Natural killer cell treated with Interleukin-12 subunit alpha and Interleukin-12 subunit beta and Interleukin-15 and Interleukin-18, amount 100 ng/mL, for 72 hours (primary cell): Measurements from ENCODE around the gene FKRP. TPM values are rescaled to one million over a fixed set of nuclear protein-coding genes. Genes with fewer than 3 reads are reported as not detected.
A peak's percentile ranks its signal among the peaks of the same experiment; 100 is the strongest.

Source experiments
- ATAC-seq, 2 donors: fragments of 150-1000 bp; cut with Tn5 transposase in 1 of 2; sonication (Bioruptor Pico), chemical (Tn5 transposase) in 1 of 2; 2 replicates each; pipeline ENCODE4 v1.10.0; 2021
- DNase-seq: peaks from one replicate; pipeline ENCODE4 v3.0.0; 2022; ENCODE audit warnings: low spot score
- H3K27ac Mint-ChIP-seq, 2 donors: 1 replicate in 1 of 2; 2 replicates in 1 of 2; pipeline ENCODE4 v1.8.0; 2022; ENCODE audit warnings: mixed read lengths in 2 of 2, mild to moderate bottlenecking in 1 of 2, moderate library complexity in 1 of 2
- H3K27me3 Mint-ChIP-seq, 2 donors: 1 replicate in 1 of 2; 2 replicates in 1 of 2; pipeline ENCODE4 v1.8.0; 2022; ENCODE audit warnings: mixed read lengths in 2 of 2
- H3K36me3 Mint-ChIP-seq: one replicate; pipeline ENCODE4 v1.8.0; 2022; ENCODE audit warnings: mixed read lengths
- H3K4me1 Mint-ChIP-seq, 2 donors: 1 replicate in 1 of 2; 2 replicates in 1 of 2; pipeline ENCODE4 v1.8.0; 2022; ENCODE audit warnings: low read depth in 2 of 2, mixed read lengths in 2 of 2, mild to moderate bottlenecking in 1 of 2
- H3K4me3 Mint-ChIP-seq: one replicate; pipeline ENCODE4 v1.8.0; 2022; ENCODE audit warnings: mixed read lengths
- H3K9me3 Mint-ChIP-seq: 2 replicates; pipeline ENCODE4 v1.8.0; 2022; ENCODE audit warnings: mixed read lengths
- total RNA-seq, 2 donors: library from RNA; stranded (reverse); gene quantifications; one replicate each; pipeline ENCODE4 v1.2.3, GENCODE V29; 2022

FKRP gene
- total RNA-seq, 2 donors from 2014 or later: 16.4 to 25.4 TPM

GRCh38 chr19:46785054-46785979 lies 39.5 kb downstream of the FKRP start:
- Mint-ChIP-seq H3K9me3 (no peaks in the 10 kb centered on the region), H3K36me3 (peaks cover 24% of the 10 kb centered on the region), H3K4me1 (peaks cover 46 to 56% of the 10 kb centered on the region in 2 donors), H3K27ac (peak overlapping the region; percentile 99), H3K4me3 (peak overlapping the region; percentile 98), H3K27me3 (no peaks in the 10 kb centered on the region)
- DNase-seq (no peak), ATAC-seq (no peak)

GRCh38 chr19:46785980-46786235 lies 40.1 kb downstream of the FKRP start:
- peak overlapping the region; percentile 99 for H3K27ac Mint-ChIP-seq
- H3K27me3 Mint-ChIP-seq: no peaks in the 10 kb centered on the region
- H3K4me1 Mint-ChIP-seq: peaks cover 46 to 56% of the 10 kb centered on the region in 2 donors
- no peak for DNase-seq
- H3K4me3 Mint-ChIP-seq: peak overlapping the region; percentile 98
- H3K9me3 Mint-ChIP-seq: no peaks in the 10 kb centered on the region
- peaks cover 24% of the 10 kb centered on the region for H3K36me3 Mint-ChIP-seq
- ATAC-seq: no peak

GRCh38 chr19:46786236-46787039 lies 40.6 kb downstream of the FKRP start:
- H3K27me3 Mint-ChIP-seq: no peaks in the 10 kb centered on the region
- no peaks in the 10 kb centered on the region for H3K9me3 Mint-ChIP-seq
- H3K4me3 Mint-ChIP-seq: peak overlapping the region; percentile 98
- peaks cover 22% of the 10 kb centered on the region for H3K36me3 Mint-ChIP-seq
- peaks cover 46 to 55% of the 10 kb centered on the region in 2 donors for H3K4me1 Mint-ChIP-seq
- peak overlapping the region; percentile 99 for H3K27ac Mint-ChIP-seq
- DNase-seq (peak; percentile 92), ATAC-seq (peak; percentile 78)

- ATAC-seq (no peak), DNase-seq (no peak)
- H3K9me3 Mint-ChIP-seq: no peaks in the 10 kb centered on the region
- peak overlapping the region; percentile 99 for H3K27ac Mint-ChIP-seq
- peaks cover 18% of the 10 kb centered on the region for H3K36me3 Mint-ChIP-seq
- H3K27me3 Mint-ChIP-seq: no peaks in the 10 kb centered on the region
- peak overlapping the region; percentile 98 for H3K4me3 Mint-ChIP-seq
- peaks cover 46 to 55% of the 10 kb centered on the region in 2 donors for H3K4me1 Mint-ChIP-seq
These were observed 41.1 kb downstream of the FKRP start for GRCh38 chr19:46787040-46787330.

- ATAC-seq (no peak), DNase-seq (peak; percentile 67)
- Mint-ChIP-seq H3K4me3 (peak overlapping the region; percentile 98), H3K4me1 (peaks cover 44 to 50% of the 10 kb centered on the region in 2 donors), H3K27ac (peak overlapping the region; percentile 99), H3K9me3 (no peaks in the 10 kb centered on the region), H3K27me3 (no peaks in the 10 kb centered on the region), H3K36me3 (peaks cover 18% of the 10 kb centered on the region)
These were observed 41.7 kb downstream of the FKRP start for GRCh38 chr19:46787331-46788261.

- Mint-ChIP-seq H3K27me3 (no peaks in the 10 kb centered on the region), H3K4me1 (peaks cover 39 to 44% of the 10 kb centered on the region in 2 donors), H3K4me3 (peak within 1 kb of the TSS; percentile 98), H3K9me3 (no peaks in the 10 kb centered on the region), H3K36me3 (peaks cover 18% of the 10 kb centered on the region), H3K27ac (peak within 1 kb of the TSS; percentile 99)
- ATAC-seq (peak; percentile 89 to 93), DNase-seq (peak; percentile 99)
These were observed 42.6 kb downstream of the FKRP start, which contains the start of gene SLC1A5 for GRCh38 chr19:46788262-46788967. Gene SLC1A5 (minus strand): TSS chr19:46788594. CDS start chr19:46787965, 629 bp downstream.

- no peak for DNase-seq
- ATAC-seq: no peak
- peaks cover 34 to 38% of the 10 kb centered on the region in 2 donors for H3K4me1 Mint-ChIP-seq
- H3K4me3 Mint-ChIP-seq: peak overlapping the region; percentile 98
- peak overlapping the region; percentile 99 for H3K27ac Mint-ChIP-seq
- H3K36me3 Mint-ChIP-seq: peaks cover 16% of the 10 kb centered on the region
- H3K9me3 Mint-ChIP-seq: no peaks in the 10 kb centered on the region
- no peaks in the 10 kb centered on the region for H3K27me3 Mint-ChIP-seq
These were observed 43.1 kb downstream of the FKRP start for GRCh38 chr19:46788968-46789338.

- Mint-ChIP-seq H3K4me3 (peak overlapping the region; percentile 39), H3K27me3 (no peaks in the 10 kb centered on the region), H3K27ac (peak overlapping the region; percentile 99), H3K4me1 (peaks cover 29 to 34% of the 10 kb centered on the region in 2 donors), H3K9me3 (no peaks in the 10 kb centered on the region), H3K36me3 (peaks cover 12% of the 10 kb centered on the region)
- DNase-seq: no peak
- ATAC-seq: no peak
These were observed 43.5 kb downstream of the FKRP start for GRCh38 chr19:46789371-46789770.

- Mint-ChIP-seq H3K36me3 (no peaks in the 10 kb centered on the region), H3K4me3 (no peak overlapping the region), H3K27ac (peak overlapping the region in 1 of 2 donors; percentile 16), H3K9me3 (no peaks in the 10 kb centered on the region), H3K27me3 (no peaks in the 10 kb centered on the region), H3K4me1 (peaks cover 7 to 8% of the 10 kb centered on the region in 2 donors)
- no peak for DNase-seq
- no peak for ATAC-seq
These were observed 46.1 kb downstream of the FKRP start for GRCh38 chr19:46791944-46792343.

- Mint-ChIP-seq H3K36me3 (no peaks in the 10 kb centered on the region), H3K27ac (no peak overlapping the region), H3K27me3 (no peaks in the 10 kb centered on the region), H3K9me3 (no peaks in the 10 kb centered on the region), H3K4me3 (no peak overlapping the region), H3K4me1 (no peaks in the 10 kb centered on the region)
- ATAC-seq: no peak
- no peak for DNase-seq
These were observed 52.0 kb downstream of the FKRP start for GRCh38 chr19:46797881-46798280.

GRCh38 chr19:46798713-46799112 lies 52.9 kb downstream of the FKRP start:
- ATAC-seq (no peak), DNase-seq (no peak)
- no peak overlapping the region for H3K27ac Mint-ChIP-seq
- no peaks in the 10 kb centered on the region for H3K9me3 Mint-ChIP-seq
- H3K27me3 Mint-ChIP-seq: no peaks in the 10 kb centered on the region
- H3K36me3 Mint-ChIP-seq: no peaks in the 10 kb centered on the region
- no peaks in the 10 kb centered on the region for H3K4me1 Mint-ChIP-seq
- no peak overlapping the region for H3K4me3 Mint-ChIP-seq

- H3K36me3 Mint-ChIP-seq: no peaks in the 10 kb centered on the region
- no peaks in the 10 kb centered on the region for H3K4me1 Mint-ChIP-seq
- no peak for DNase-seq
- H3K4me3 Mint-ChIP-seq: no peak overlapping the region
- ATAC-seq: no peak
- H3K27ac Mint-ChIP-seq: no peak overlapping the region
- no peaks in the 10 kb centered on the region for H3K27me3 Mint-ChIP-seq
- no peaks in the 10 kb centered on the region for H3K9me3 Mint-ChIP-seq
These were observed 56.3 kb downstream of the FKRP start for GRCh38 chr19:46802152-46802551.

- Mint-ChIP-seq H3K27ac (no peak overlapping the region), H3K4me1 (no peaks in the 10 kb centered on the region), H3K36me3 (no peaks in the 10 kb centered on the region), H3K4me3 (no peak overlapping the region), H3K27me3 (no peaks in the 10 kb centered on the region), H3K9me3 (no peaks in the 10 kb centered on the region)
- DNase-seq (no peak), ATAC-seq (no peak)
These were observed 57.7 kb downstream of the FKRP start for GRCh38 chr19:46803555-46803954.
